NCI-H2171 (cell line): Measurements from ENCODE around the gene ATP8B4.

Source experiments
- DNase-seq: peaks from one replicate; lab custom pipeline; 2025; lab: John Stamatoyannopoulos, UW

The ATP8B4 gene

DNA sequence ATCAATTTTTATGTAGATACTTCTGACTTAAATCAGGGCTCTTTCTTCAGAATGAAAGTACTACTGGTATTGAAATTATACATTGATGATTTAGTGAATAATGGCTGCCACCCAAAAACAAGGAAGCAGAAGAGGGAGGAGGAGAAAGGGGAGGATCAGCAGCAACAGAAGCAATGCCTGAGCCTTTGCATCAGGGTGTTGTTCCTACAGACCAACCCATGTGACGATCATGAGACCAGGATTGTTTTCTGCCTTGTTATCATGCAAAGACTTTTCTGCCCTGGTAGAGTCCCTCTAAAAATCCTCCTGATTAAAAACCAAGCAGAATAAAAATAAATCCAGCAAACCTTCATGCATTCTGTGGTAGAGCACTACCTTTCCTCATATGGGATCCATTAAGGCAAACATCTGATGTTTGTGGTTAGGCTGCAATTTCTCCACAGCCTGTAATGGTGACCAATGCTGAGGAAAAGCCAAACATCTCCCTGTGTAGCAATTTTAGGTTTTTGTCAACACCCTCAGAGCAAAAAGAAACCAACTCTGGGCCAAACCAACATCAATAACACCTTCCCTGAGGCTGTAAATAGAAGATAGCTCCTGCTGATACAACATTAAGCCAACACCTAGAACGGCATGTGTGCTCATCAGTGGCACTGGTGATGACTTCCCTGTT, 191.7 kb downstream of the ATP8B4 start:
- DNase-seq, result no peak

GRCh38 chr15:49926740-49927139, 192.3 kb downstream of the ATP8B4 start:
- DNase-seq, result no peak

DNA sequence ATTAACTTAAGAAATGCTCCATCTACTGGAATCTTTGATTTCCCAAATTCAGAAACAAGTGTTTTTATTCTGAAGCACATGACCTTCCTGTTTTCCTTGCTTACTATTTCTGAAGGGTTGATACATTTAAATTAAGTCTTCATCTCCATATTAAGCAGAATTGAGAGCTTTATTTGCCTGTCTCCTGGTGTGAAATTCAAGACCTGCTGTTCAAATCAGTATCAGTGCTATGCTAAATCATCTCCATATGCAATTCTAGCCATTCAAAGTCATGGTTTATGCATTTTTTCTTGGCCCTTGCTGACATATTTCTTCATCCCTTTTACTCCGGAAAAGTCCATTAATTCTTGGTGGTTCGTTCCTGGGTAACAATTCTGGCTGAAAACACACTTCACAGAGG, 195.4 kb downstream of the ATP8B4 start:
- DNase-seq, result no peak

GRCh38 chr15:49919034-49919433, 200.0 kb downstream of the ATP8B4 start:
- no peak for DNase-seq

DNA sequence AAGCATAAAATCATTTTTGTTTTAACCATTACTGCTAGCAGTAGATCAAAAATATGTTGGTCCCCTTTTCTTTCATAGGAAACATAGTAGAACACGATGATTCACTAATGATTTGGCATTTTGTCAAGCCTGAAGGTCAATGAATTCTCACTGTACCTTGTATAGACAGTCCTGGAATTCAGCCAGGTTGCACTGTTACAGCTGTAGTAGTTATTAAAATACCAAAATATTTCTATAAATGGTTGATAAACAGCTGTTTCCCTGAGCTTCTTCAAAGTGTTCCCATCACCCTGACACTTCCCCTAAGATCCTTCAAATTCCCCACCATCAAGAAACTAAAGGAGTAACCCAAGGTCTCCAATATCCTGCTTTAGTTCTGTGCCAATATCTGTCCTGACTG, 200.9 kb downstream of the ATP8B4 start:
- DNase-seq, result no peak

DNA sequence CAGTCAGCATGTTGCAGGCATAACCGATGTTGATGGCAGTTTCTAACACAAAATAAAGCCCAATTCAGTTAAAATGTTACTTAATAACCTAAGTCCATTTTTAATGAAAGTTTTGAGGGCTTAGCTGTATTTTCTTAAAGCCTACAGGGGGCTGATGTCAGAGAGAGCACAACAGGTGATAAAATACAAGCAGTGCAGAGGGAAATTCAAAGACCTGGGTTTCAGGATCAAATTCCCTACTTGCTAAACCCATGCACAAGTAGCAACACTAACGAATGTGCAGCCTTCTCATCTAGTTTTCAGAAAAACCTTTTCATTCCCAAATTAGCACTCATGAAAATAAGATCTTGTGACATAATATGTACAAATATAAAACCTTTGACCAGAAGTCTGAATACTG, 202.0 kb downstream of the ATP8B4 start:
- no peak for DNase-seq

DNA sequence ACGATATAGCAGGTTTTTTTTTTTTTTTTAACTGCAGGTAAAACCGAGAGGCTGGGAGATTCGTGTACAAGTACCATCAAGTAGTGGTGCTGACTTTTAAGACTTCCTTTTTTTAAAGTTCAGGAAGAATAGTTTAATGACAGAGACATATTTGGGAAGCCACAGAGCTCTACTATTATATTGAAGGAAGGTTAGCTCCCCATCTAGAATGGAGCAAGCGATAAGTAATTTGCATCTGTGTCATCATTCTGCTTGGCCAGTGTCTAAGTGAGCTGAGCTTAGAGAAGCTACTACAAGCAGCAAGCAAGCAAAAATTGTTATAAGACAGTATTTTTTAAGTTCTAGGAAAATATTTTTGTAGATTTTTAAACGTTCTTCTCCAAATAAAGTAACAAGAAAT, 203.2 kb downstream of the ATP8B4 start:
- DNase-seq, result no peak

DNA sequence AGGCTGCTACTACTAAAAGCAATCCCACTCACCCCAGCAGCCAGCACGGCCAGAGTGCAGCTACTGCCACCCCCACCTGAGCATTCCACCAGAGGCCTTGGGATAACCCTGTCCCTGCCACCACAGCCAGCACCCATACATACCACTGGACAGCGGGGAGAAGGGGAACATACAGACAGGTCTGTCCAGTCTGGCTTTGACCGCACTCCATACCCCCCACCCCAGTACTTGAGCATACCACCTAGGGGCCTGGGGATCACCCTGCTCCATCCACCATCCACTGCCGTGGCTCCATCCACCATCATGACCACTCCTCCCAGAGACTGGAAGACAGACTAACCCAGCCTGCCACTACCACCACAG, 210.1 kb downstream of the ATP8B4 start:
- no peak for DNase-seq

DNA sequence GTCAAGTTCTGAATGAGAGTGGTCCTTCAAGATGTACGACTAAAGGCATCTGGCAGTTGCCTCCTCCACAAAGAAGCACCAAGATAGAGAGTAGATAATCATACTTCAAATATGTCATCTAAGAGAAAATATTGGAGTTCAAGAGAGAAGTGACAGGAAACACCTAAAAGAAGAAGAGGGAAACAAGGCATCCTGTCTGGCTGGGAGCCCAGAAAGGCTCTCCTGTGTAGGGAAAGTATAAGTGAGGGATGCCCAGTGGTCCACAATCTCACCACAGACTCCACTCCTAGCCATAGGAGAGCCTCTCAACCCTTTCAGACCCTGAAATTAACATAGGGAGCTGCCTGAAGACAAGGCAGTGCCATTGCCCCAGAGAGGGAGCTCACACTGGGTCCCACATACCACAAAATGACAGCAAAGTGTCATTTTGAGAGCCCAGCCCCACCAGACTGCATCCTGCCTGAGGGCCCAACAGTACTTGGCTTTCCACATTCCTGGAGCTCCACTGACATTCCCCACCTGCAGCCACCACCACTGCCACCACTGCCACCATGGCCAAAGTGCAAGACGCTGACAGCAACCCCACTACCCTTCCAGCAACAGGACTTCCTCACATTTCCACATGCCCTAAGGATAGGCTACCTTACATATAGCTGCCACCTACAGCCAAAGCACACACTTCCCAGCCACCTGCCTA, 210.6 kb downstream of the ATP8B4 start:
- DNase-seq, result no peak

DNA sequence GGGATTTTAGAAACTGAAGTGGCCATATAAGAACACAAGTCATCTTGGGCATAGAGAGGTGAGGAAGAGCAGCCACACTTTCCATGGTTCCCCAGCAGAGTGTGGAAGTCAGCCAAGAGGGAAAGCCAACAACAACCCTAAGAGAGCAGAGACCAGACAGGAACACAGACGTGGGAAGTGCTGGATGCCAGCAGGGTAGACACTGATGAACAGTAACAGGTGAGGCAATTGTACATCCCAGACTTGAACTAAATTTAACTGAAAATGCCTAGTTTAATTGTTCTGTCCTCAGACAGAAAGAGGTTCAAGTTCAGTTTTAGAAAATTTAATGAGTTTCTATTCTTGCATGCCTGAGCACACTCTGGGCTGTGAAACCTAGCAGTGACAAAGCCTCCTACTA, 212.1 kb downstream of the ATP8B4 start:
- no peak for DNase-seq

DNA sequence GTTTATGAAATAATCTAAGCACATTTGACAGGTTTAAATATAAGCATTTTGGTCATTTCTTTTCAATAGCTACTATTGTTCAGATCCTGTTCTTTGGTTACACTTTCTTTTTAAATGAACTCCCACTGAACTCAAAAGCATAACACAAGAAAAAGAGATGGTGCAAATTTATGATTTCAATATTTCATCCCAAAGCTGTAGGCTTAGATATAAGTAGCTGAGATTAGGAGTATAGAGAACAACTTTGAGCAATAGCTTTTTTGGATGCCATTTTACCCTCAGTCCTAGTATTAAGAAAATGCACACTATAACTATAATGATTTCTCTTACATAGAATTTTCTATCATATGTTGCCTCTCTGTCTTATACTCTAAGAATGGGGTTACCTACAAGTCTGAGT, 213.8 kb downstream of the ATP8B4 start:
- no peak for DNase-seq

DNA sequence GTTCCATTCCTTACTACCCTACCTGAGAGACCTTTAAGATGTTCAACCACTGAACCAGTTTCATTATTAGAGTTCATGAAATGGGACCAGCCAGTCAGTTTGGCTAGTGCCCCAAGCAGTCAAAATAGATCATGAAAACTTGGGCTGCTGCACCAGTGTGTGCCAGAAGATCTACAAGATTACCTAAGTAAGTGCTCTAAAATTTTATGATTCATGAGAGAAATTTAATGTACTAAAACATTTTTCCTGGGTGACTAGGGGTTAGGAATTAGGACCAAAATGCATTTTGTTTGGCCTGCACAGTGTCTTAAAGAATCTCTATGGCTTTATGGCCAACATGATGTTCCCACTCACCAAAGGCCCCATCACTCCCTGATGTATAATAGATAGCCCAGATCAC, 214.7 kb downstream of the ATP8B4 start:
- no peak for DNase-seq

DNA sequence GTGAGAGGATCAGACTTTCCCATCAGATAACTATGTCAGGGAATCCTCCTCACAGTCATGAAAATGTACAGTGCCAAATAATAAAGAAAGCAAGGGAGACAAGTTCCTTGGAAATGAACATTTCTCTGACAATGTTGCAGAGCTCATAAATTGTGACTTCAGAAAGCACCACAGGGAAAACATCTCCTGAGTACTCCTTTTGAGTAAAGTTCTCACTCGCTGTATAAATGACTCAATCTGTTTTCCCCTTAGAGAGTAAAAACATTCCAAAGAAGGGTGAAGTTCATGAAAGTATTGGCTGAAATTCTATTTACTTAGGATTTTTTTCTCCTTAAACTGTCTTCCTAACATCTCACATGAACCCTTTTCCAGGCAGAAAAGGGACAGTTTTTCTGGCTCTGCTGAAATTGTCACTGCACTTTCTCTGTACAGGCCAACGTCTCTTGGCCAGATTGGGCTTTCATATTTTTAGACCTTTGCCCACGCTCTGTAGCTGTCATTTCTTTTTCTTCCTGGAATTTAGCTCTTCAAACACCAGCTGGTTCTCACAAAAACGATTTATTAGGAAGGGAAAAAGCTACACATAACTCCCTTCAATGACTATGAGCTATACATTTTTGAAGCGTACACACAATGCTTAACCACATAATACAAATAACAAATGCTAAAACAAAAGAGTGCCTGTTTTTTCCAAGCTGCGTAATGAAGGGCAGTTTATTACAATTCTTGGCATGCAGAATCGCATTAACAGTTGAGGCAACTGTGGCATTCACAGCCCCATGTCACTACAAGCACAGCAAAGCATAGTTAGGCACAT, 216.1 kb downstream of the ATP8B4 start:
- no peak for DNase-seq

DNA sequence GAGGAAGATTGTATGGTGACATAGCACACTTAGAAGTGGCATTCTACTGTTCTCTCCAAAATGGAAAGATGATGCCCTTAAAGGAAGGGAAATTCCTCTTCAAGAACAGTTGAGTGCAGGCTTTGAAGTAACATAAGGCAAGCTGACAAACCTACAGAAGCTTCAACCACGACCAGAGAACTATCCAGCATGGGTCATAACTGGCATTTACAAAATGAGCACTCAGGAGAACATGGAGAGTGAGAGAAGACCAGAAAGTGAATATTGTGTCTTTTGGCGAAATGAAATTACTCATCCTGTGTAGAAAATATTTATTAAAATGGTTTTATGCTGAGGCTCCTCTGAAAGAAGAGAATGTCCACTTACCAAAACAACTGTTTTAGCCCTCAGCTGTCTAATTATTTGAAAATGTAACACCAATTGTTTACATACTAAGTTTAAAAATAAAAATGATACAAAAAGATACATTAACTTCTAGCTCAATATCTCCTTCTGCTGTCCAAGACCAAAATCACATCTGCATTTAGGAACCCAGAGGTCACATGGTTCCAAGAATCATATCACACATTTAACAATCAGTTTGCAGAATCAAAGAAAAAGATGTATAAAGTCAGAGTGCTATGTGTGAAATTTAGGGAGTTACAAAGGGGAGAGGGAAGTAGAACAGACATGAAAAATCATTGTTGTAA, 216.9 kb downstream of the ATP8B4 start:
- DNase-seq, result no peak

GRCh38 chr15:49901321-49901720, 217.7 kb downstream of the ATP8B4 start:
- DNase-seq, result no peak

DNA sequence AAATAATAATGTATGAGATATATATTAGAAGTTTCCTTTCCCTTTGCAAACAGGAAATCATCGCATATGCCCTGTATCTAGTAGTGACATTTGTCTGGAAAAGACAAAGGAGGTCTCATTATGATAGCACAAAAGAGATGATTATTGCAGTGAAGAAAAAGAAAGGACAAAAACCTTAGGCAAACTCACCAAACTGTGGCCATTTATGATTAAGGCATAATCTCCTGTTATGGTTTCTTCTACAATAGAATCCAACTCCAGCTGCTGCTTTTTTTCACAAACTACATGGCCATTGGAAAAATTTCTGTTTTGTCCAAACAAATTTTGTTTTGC, 218.2 kb downstream of the ATP8B4 start:
- no peak for DNase-seq

DNA sequence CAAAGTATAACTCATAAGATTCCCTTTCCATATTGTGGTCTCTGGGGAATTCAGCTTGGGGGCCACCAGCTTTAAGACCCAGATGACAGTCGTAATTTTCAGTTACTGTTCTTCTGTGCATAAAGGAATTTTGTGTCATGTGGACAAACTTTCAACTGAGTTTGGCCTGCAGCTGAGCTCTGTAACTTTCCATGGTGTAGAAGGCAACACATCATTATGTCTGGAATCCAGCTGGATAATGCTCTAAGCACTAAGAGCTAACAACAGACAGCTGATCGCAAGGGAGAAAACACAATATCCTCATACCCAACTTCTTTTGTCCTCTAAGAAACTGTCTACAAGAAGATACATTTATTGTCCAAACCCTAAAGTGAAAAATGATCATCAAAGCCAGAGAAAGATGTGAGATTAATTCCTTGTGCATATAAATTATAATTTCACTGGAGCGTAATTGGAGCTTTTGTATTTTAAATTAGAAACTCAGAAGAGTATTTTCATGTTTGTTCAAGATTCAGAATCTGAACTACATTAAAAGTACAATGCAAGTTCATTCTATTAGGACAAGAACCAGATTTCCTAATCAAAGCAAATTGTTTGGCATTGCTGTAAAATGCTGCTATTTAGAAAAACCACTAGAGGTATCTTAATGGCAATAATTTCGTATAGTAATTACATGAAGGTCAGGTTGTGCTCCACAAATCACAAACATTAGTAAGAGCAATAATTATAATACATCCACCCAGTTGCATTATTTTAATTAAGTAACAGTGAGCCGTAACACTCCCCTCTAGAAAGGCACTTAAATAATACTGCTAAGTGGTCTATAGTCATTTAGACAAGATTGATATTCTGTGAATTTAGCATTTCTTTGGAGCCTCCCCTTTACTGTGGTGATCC, 218.8 kb downstream of the ATP8B4 start:
- no peak for DNase-seq

DNA sequence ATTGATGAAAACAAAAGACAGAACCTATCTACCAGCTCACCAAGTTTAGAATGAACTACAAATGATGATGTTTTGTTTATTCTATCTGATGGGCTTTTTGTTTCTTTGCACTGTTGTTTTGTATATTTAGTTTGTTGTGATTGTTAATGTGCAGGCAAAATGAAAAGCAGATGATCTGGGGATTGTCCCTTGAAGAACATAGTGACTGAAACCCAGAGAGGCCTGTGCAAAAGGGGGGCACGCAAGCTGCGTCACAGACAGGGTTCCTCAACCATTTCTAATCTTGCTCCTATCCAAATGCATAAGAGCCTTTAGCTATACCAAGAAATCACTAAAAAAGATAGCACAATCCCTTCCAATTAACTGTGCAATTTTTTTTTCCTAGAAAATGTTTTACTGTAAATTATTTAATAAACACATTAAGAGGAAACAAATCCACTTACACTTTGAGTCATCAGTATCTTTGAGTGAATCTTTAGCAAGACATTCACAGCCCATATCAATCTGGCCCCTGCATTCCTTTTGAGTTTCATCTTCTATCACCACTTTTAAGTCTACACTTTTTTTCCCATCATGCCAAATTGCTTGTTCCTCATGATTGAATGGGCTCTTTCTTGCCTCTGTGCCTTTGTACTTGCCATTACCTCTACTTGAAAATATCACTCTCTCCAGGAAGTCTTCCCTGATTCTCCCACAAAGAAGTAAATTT, 220.3 kb downstream of the ATP8B4 start:
- no peak for DNase-seq

DNA sequence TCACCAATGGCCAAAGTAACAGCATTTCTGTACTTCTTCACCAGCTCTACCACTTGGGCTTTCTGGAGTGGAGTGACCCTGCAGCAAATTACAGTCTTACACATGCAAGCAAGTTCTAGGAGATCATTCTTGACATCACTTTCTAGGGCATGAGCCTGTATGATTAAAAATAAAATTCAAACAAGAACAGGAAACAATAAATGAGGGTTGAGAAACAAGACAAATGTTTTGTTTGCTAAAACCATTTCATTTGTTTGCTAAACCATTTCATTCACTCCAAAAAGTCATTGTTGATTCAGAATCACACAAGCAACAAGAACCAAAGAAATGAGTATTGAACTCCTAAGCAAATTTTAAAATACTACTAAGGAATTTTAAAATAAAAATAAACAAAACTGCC, 220.9 kb downstream of the ATP8B4 start:
- DNase-seq, result no peak

DNA sequence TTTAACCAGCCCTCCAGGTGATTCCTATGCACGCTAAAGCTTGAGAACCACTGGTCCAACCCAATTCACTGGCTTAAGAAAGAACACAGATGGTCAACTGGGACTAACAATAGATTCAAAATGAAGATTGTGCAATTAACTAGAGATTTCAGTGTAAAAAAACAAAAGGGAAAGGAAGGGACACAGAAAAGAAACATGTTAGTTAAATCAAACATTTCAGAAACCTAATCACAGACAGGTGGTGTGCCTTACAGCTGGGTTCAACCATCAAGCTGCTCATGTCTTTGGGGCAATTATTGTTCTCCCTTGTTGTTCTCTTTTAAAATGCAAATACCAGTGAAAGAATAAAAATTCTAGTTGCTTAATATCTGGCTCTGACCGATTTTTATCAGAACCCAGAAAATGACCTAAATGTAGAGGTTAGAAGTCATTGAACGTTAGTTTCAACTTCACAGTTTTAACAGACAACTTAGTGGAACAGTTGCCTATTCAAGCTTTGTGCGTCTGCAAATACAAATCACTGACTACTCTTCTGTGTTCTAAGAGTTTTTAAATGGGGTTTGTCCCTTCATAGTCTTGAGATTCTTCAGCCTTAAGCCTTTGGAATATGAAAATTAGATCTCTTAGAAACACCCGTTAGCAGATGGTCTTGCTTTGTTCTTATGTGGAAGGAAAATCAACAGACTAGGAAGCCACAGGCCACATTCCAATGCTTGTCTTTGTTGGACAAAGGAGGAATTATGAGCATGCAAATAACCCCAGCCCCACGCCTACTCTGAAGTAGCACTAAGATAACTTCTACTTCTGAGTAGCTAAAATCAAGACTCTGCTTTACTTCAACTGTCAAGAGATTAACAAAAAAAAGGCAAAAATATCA, 223.4 kb downstream of the ATP8B4 start:
- DNase-seq, result no peak
